ENCODE results near the gene GK.

The GK gene

GRCh38 chrX:30673127-30673796, 20.0 kb downstream of the GK start:
- no peak for DNase-seq (ENCODE audit: low spot score)
- TF ChIP-seq CTCF (IDR thresholded peaks at IDR 0.05; ENCODE audit: poor library complexity, severe bottlenecking): no peak

GRCh38 chrX:30673884-30674598, 20.8 kb downstream of the GK start:
- Histone ChIP-seq H3K4me1 (ENCODE audit: insufficient read depth, poor library complexity, severe bottlenecking) (no peaks in the 10 kb centered on the region), H3K9me3 (ENCODE audit: severe bottlenecking) (no peaks in the 10 kb centered on the region), H3K27me3 (ENCODE audit: insufficient read depth, poor library complexity, severe bottlenecking) (no peaks in the 10 kb centered on the region), H3K36me3 (ENCODE audit: low read depth) (no peaks in the 10 kb centered on the region), H3K4me3 (ENCODE audit: severe bottlenecking) (no peak overlapping the region), H3K27ac (ENCODE audit: poor library complexity, severe bottlenecking) (no peak overlapping the region)
- DNase-seq (ENCODE audit: low spot score) (no peak), ATAC-seq (ENCODE audit: low read depth) (no peak)
- no peak for TF ChIP-seq CTCF (IDR thresholded peaks at IDR 0.05; ENCODE audit: poor library complexity, severe bottlenecking)

More at GRCh38 chrX:30673127-30673796, 20.0 kb downstream of the GK start:
- Histone ChIP-seq H3K4me1 (ENCODE audit: insufficient read depth, poor library complexity, severe bottlenecking) (no peaks in the 10 kb centered on the region), H3K36me3 (ENCODE audit: low read depth) (no peaks in the 10 kb centered on the region), H3K27ac (ENCODE audit: poor library complexity, severe bottlenecking) (no peak overlapping the region), H3K9me3 (ENCODE audit: severe bottlenecking) (no peaks in the 10 kb centered on the region), H3K27me3 (ENCODE audit: insufficient read depth, poor library complexity, severe bottlenecking) (no peaks in the 10 kb centered on the region), H3K4me3 (ENCODE audit: severe bottlenecking) (no peak overlapping the region)
- ATAC-seq (ENCODE audit: low read depth): no peak

GRCh38 chrX:30674799-30675198, 21.6 kb downstream of the GK start:
- no peak for TF ChIP-seq CTCF (IDR thresholded peaks at IDR 0.05; ENCODE audit: poor library complexity, severe bottlenecking)
- H3K9me3 ChIP-seq (ENCODE audit: severe bottlenecking): no peaks in the 10 kb centered on the region
- H3K27me3 ChIP-seq (ENCODE audit: insufficient read depth, poor library complexity, severe bottlenecking): no peaks in the 10 kb centered on the region
- H3K36me3 ChIP-seq (ENCODE audit: low read depth): no peaks in the 10 kb centered on the region
- DNase-seq (ENCODE audit: low spot score) (no peak), ATAC-seq (ENCODE audit: low read depth) (no peak)
- no peak overlapping the region for H3K4me3 ChIP-seq (ENCODE audit: severe bottlenecking)
- no peaks in the 10 kb centered on the region for H3K4me1 ChIP-seq (ENCODE audit: insufficient read depth, poor library complexity, severe bottlenecking)
- no peak overlapping the region for H3K27ac ChIP-seq (ENCODE audit: poor library complexity, severe bottlenecking)

- ATAC-seq (ENCODE audit: low read depth): no peak
Measured at GRCh38 chrX:30679369-30679768, 26.1 kb downstream of the GK start.

More at GRCh38 chrX:30679369-30679768, 26.1 kb downstream of the GK start:
- H3K4me1 ChIP-seq (ENCODE audit: insufficient read depth, poor library complexity, severe bottlenecking): no peaks in the 10 kb centered on the region
- H3K36me3 ChIP-seq (ENCODE audit: low read depth): no peaks in the 10 kb centered on the region
- DNase-seq (ENCODE audit: low spot score): no peak
- H3K27ac ChIP-seq (ENCODE audit: poor library complexity, severe bottlenecking): no peak overlapping the region
- no peak overlapping the region for H3K4me3 ChIP-seq (ENCODE audit: severe bottlenecking)
- H3K27me3 ChIP-seq (ENCODE audit: insufficient read depth, poor library complexity, severe bottlenecking): no peaks in the 10 kb centered on the region
- no peaks in the 10 kb centered on the region for H3K9me3 ChIP-seq (ENCODE audit: severe bottlenecking)
- TF ChIP-seq CTCF (IDR thresholded peaks at IDR 0.05; ENCODE audit: poor library complexity, severe bottlenecking): no peak
